ENCODE results near the gene TMEM59L. TPM values are rescaled to one million over a fixed set of nuclear protein-coding genes. Genes with fewer than 3 reads are reported as not detected.

TMEM59L gene
- total and polyA plus RNA-seq, 10 donors = 0.15 to 0.74 (median 0.49) TPM; not detected in 5

GRCh38 chr19:18603255-18603957 is 9.3 kb upstream of the TMEM59L start:
- Histone ChIP-seq H3K27ac (no peak overlapping the region), H3K9me3 (no peaks in the 10 kb centered on the region), H3K4me3 (no peak overlapping the region), H3K36me3 (no peaks in the 10 kb centered on the region), H3K4me1 (peaks cover 7 to 48% (median 28%) of the 10 kb centered on the region in 6 donors), H3K27me3 (replicated peaks in 1 of 7) (peaks cover 10 to 98% (median 75%) of the 10 kb centered on the region in 7 donors)
- TF ChIP-seq POLR2AphosphoS5 (IDR thresholded peaks at IDR 0.05) (no peak), CTCF (IDR thresholded peaks at IDR 0.05 in 8 of 11, conservative IDR thresholded peaks at IDR 0.05 in 3 of 11) (peak in 3 of 11 experiments; percentile 11 to 25 (median 24))
- DNase-seq = no peak
- intact Hi-C loops (cut with DNase I; ENCODE audit: low total_unique reads) = no loop called here
- WGBS, 5 donors = 4 to 14% (median 6%) methylated on average over 11 to 32 of the region's 32 CpGs

- intact Hi-C loops (cut with DNase I; ENCODE audit: low total_unique reads) = no loop called here
- Histone ChIP-seq H3K9me3 (no peaks in the 10 kb centered on the region), H3K4me3 (no peak overlapping the region), H3K4me1 (peaks cover 7 to 49% (median 28%) of the 10 kb centered on the region in 6 donors), H3K27ac (no peak overlapping the region), H3K36me3 (no peaks in the 10 kb centered on the region), H3K27me3 (replicated peaks in 1 of 7) (peaks cover 10 to 98% (median 77%) of the 10 kb centered on the region in 7 donors)
- 9 to 13% (median 11%) methylated on average over 16 to 26 of the region's 26 CpGs for WGBS, 5 donors
- no peak for DNase-seq
- TF ChIP-seq POLR2A (IDR thresholded peaks at IDR 0.05) = no peak
- TF ChIP-seq CTCF (IDR thresholded peaks at IDR 0.05 in 8 of 11, conservative IDR thresholded peaks at IDR 0.05 in 3 of 11) = no peak
- TF ChIP-seq POLR2AphosphoS5 (IDR thresholded peaks at IDR 0.05) = no peak
Observed at GRCh38 chr19:18603958-18604819, 8.5 kb upstream of the TMEM59L start.

GRCh38 chr19:18604820-18605159 is 7.9 kb upstream of the TMEM59L start:
- peaks cover 7 to 49% (median 28%) of the 10 kb centered on the region in 6 donors for H3K4me1 ChIP-seq
- no peak overlapping the region for H3K4me3 ChIP-seq
- no peaks in the 10 kb centered on the region for H3K9me3 ChIP-seq
- H3K27me3 ChIP-seq (replicated peaks in 1 of 7) = peaks cover 12 to 98% (median 78%) of the 10 kb centered on the region in 7 donors
- intact Hi-C loops (cut with DNase I; ENCODE audit: low total_unique reads) = no loop called here
- 10 to 16% (median 12%) methylated on average over 10 of the region's 10 CpGs for WGBS, 5 donors
- no peak overlapping the region for H3K27ac ChIP-seq
- no peak for TF ChIP-seq POLR2A (IDR thresholded peaks at IDR 0.05)
- TF ChIP-seq POLR2AphosphoS5 (IDR thresholded peaks at IDR 0.05) = no peak
- TF ChIP-seq CTCF (IDR thresholded peaks at IDR 0.05 in 8 of 11, conservative IDR thresholded peaks at IDR 0.05 in 3 of 11) = no peak
- H3K36me3 ChIP-seq = no peaks in the 10 kb centered on the region
- no peak for DNase-seq

GRCh38 chr19:18605196-18605545 is 7.5 kb upstream of the TMEM59L start:
- peaks cover 15 to 98% (median 80%) of the 10 kb centered on the region in 7 donors for H3K27me3 ChIP-seq (replicated peaks in 1 of 7)
- no peaks in the 10 kb centered on the region for H3K36me3 ChIP-seq
- H3K4me3 ChIP-seq = no peak overlapping the region
- H3K27ac ChIP-seq = no peak overlapping the region
- 5 to 13% (median 8%) methylated on average over 5 to 17 of the region's 17 CpGs for WGBS, 5 donors
- no peaks in the 10 kb centered on the region for H3K9me3 ChIP-seq
- intact Hi-C loops (cut with DNase I; ENCODE audit: low total_unique reads) = no loop called here
- no peak for DNase-seq
- H3K4me1 ChIP-seq = peaks cover 7 to 49% (median 28%) of the 10 kb centered on the region in 6 donors
- TF ChIP-seq CTCF (IDR thresholded peaks at IDR 0.05 in 8 of 11, conservative IDR thresholded peaks at IDR 0.05 in 3 of 11) = no peak
- no peak for TF ChIP-seq POLR2A (IDR thresholded peaks at IDR 0.05)
- TF ChIP-seq POLR2AphosphoS5 (IDR thresholded peaks at IDR 0.05) = no peak

All from spleen (tissue), 11 donors.